GM13976 (cell line): ENCODE data around the gene IFNGR1.

Source experiments
- DNase-seq: peaks from one replicate; pipeline ENCODE4 v3.0.0; 2012; ENCODE audit warnings: low spot score
- in situ Hi-C: fragments of 300-500 bp; cut with MboI; formaldehyde crosslinking; loops from one replicate; pipeline ENCODE4 v1.12.0; 2022; ENCODE audit warnings: low sequenced_read_pairs, mixed read lengths, inconsistent platforms; ENCODE audit not compliant: unreplicated experiment
- TF ChIP-seq, protein P1 (sequence below): IDR thresholded peaks from 2 replicates; pipeline ENCODE4 v1.5.1; 2012; ENCODE audit warnings: borderline replicate concordance, mild to moderate bottlenecking; ENCODE audit not compliant: insufficient read depth; ENCODE audit errors: extremely low read depth, missing control alignments, control extremely low read depth

IFNGR1 gene

DNA sequence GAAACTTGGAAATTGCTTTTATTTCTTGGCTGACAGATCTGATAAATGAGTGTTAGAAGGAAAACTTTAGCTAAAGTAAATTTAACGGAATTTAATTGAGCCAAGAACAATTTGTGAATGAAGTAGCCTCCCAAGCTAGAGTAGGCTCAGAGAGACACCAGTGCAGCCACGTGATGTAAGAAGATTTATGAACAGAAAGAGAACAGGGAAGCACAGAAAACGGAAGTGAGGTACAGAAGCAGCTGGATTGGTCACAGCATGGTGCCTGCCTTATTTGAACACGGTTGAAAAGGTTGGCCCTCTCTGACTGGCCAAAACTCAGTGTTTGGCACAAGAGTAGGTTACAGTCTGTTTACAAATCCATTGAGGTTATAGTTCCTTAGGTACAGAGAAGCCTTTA lies 29.5 kb upstream of the IFNGR1 start:
- in situ Hi-C loops: no loop called here
- DNase-seq: no peak
- TF ChIP-seq, protein P1, sequence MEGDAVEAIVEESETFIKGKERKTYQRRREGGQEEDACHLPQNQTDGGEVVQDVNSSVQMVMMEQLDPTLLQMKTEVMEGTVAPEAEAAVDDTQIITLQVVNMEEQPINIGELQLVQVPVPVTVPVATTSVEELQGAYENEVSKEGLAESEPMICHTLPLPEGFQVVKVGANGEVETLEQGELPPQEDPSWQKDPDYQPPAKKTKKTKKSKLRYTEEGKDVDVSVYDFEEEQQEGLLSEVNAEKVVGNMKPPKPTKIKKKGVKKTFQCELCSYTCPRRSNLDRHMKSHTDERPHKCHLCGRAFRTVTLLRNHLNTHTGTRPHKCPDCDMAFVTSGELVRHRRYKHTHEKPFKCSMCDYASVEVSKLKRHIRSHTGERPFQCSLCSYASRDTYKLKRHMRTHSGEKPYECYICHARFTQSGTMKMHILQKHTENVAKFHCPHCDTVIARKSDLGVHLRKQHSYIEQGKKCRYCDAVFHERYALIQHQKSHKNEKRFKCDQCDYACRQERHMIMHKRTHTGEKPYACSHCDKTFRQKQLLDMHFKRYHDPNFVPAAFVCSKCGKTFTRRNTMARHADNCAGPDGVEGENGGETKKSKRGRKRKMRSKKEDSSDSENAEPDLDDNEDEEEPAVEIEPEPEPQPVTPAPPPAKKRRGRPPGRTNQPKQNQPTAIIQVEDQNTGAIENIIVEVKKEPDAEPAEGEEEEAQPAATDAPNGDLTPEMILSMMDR: no peak

DNA sequence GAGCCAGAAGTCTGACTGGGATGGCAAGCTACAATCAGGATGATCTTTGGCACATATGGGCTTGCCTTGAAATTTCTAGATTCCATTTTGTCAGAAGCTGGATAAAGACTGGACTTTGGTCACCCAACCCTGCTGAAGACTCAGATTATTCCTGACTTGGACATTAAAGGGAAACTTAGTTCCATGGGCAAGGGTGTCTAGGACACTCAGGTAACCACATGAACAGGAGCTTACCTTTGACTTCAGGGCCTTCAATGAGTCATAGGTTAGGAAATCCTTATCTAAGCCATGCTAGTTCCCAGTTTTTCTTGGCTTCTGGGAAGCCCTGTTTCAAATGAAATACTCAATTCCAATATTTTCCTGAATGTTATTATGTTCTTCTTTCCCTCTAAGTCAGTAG lies 28.5 kb upstream of the IFNGR1 start:
- no peak for DNase-seq
- in situ Hi-C loops: no loop called here

DNA sequence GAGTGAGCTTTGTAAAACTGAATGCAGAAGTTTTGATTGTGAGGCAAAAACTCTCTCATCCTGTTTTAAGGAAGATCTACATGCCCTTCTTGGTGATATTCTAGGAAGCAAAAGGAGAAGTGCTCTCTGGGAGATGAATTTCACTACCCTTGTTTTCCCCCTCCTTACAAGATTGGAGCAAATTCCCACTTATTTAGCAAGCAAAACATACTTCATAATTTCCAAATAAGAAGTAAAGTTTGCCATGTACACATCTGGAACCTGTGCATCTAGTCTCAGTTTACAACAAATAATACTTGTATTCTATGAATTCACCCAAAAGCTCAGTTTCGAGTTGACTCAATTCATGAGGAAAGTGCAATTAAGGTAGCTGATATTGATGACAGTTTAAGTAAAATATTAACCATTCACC lies 27.6 kb upstream of the IFNGR1 start:
- DNase-seq: no peak
- in situ Hi-C loops: no loop called here
- TF ChIP-seq, protein P1: no peak

More for the DNA sequence above, 28.5 kb upstream of the IFNGR1 start:
- TF ChIP-seq, protein P1: no peak

DNA sequence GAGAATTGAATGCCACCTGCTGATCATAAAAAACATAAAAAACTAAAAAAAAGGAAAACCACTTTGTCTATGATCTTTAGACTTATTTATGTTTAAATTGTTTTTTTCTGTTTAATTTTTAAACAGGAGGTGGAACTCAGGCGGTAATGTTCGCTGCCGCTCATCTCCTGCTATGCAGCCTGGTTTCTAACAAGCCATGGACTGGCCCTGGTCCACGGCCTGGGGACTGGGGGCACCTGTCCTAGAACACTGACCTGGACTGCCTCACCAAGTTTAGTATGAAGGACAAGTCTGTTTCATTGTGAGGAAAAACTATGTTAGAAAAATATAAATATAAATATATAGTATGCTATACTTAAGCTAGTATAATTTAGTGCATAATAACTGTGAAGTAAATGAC lies 27.0 kb upstream of the IFNGR1 start:
- DNase-seq: no peak
- TF ChIP-seq, protein P1: no peak
- in situ Hi-C loops: no loop called here

DNA sequence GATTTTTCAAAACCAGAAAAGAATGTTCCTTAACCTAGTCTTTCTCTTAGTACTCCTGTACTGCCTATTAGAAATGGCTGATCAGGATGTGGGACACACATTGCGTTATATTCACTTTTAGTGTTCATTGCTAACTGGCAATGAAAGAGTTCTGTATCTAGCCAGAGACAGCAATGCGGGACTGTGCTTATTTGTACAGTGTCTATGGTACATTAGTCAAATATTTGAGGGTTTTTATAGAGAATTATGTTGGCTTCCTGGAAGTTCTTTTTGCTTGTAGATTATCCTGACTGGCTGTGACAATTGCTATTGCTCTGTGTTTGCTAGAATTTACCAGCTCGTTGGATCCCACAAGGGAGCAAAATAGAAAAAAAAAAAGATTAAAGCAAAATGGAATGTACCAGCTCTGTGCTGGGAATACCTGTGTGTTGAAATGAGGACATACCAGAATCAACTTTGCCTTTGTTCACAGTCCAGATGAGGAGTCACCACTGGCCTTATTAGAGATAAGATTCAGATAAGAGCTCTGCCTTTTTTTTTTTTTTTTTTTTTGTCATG lies 22.4 kb upstream of the IFNGR1 start:
- DNase-seq: no peak
- in situ Hi-C loops: no loop called here
- TF ChIP-seq, protein P1: no peak

DNA sequence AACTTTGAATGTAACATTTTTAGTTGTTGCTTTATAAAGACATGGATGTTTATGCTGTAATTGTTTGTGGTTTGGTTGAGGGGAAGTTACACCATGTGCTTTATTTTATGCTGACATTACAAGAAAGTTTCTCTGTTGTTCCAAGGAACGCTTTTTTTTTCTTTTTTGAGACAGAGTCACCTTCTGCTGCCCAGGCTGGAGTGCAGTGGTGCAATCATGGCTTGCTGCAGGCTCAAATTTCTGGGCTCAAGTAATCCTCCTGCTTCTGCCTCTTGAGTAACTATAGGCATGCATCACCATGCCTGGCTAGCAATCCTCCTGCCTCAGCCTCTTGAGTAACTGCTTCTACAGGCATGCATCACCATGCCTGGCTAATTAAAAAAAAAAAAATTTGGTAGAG lies 21.0 kb upstream of the IFNGR1 start:
- in situ Hi-C loops: no loop called here
- no peak for DNase-seq
- TF ChIP-seq, protein P1: no peak
